ENCODE results near the gene TENT5A.

DNA sequence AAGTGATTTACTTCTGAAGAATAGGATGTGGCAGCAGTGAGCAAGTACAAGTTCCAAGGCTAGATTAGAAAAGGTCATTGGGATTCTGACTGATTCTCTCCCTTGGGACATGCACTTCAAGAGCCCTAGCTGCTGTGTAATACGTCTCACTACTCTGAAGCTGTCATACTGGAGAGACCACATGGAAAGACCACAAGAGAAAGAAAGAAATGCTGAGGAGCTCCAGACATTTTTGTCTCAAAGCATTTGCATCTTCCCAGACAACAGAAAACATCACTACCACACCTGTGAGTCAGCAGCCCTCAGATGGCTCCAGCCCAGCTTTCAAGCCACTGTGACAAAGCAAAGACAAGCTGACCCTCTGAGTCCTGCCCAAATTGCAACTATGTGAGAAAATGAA, 20.7 kb downstream of the TENT5A start:
- TF ChIP-seq BACH2 (CRISPR knock-in tag; IDR thresholded peaks at IDR 0.05; ENCODE audit: borderline replicate concordance) (no peak), CSDC2 (CRISPR knock-in tag; IDR thresholded peaks at IDR 0.05) (no peak), ZNF8 (CRISPR knock-in tag; IDR thresholded peaks at IDR 0.05) (no peak), ESRRG (CRISPR knock-in tag; IDR thresholded peaks at IDR 0.05) (no peak), TOX (CRISPR knock-in tag; IDR thresholded peaks at IDR 0.05; ENCODE audit: borderline replicate concordance) (no peak), RARB (CRISPR knock-in tag; IDR thresholded peaks at IDR 0.05) (no peak), ISL1 (CRISPR knock-in tag; IDR thresholded peaks at IDR 0.05) (no peak), ARNTL (CRISPR knock-in tag; IDR thresholded peaks at IDR 0.05; ENCODE audit: borderline replicate concordance, low read depth) (no peak), ZNF565 (CRISPR knock-in tag; conservative IDR thresholded peaks at IDR 0.05; ENCODE audit: low read depth) (no peak), OSR1 (CRISPR knock-in tag; IDR thresholded peaks at IDR 0.05) (no peak), ZFP3 (CRISPR knock-in tag; IDR thresholded peaks at IDR 0.05) (no peak)
- TF ChIP-seq, protein P1, sequence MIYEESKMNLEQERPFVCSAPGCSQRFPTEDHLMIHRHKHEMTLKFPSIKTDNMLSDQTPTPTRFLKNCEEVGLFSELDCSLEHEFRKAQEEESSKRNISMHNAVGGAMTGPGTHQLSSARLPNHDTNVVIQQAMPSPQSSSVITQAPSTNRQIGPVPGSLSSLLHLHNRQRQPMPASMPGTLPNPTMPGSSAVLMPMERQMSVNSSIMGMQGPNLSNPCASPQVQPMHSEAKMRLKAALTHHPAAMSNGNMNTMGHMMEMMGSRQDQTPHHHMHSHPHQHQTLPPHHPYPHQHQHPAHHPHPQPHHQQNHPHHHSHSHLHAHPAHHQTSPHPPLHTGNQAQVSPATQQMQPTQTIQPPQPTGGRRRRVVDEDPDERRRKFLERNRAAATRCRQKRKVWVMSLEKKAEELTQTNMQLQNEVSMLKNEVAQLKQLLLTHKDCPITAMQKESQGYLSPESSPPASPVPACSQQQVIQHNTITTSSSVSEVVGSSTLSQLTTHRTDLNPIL (CRISPR knock-in tag; IDR thresholded peaks at IDR 0.05; ENCODE audit: low read depth), result no peak
- TF ChIP-seq, protein P2, sequence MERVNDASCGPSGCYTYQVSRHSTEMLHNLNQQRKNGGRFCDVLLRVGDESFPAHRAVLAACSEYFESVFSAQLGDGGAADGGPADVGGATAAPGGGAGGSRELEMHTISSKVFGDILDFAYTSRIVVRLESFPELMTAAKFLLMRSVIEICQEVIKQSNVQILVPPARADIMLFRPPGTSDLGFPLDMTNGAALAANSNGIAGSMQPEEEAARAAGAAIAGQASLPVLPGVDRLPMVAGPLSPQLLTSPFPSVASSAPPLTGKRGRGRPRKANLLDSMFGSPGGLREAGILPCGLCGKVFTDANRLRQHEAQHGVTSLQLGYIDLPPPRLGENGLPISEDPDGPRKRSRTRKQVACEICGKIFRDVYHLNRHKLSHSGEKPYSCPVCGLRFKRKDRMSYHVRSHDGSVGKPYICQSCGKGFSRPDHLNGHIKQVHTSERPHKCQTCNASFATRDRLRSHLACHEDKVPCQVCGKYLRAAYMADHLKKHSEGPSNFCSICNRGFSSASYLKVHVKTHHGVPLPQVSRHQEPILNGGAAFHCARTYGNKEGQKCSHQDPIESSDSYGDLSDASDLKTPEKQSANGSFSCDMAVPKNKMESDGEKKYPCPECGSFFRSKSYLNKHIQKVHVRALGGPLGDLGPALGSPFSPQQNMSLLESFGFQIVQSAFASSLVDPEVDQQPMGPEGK (CRISPR knock-in tag; IDR thresholded peaks at IDR 0.05; ENCODE audit: borderline replicate concordance), result no peak
